Endodermal cell (in vitro differentiated cells): Measurements from ENCODE around the gene C14orf180. TPM values are rescaled to one million over a fixed set of nuclear protein-coding genes. Genes with fewer than 3 reads are reported as not detected.

Experiments
- DNase-seq: peaks from one replicate; pipeline ENCODE4 v3.0.0-alpha.2; 2017
- H3K27ac ChIP-seq: 2 replicates; pipeline ENCODE4 v1.5.1; 2013; ENCODE audit warnings: mild to moderate bottlenecking, low read depth, low read length, moderate library complexity
- H3K27me3 ChIP-seq: 2 replicates; pipeline ENCODE4 v1.6.1; 2013; ENCODE audit warnings: mild to moderate bottlenecking, low read length, moderate library complexity; ENCODE audit not compliant: insufficient read depth, control insufficient read depth, poor library complexity, severe bottlenecking
- H3K36me3 ChIP-seq: 2 replicates; pipeline ENCODE4 v1.7.0; 2013; ENCODE audit warnings: mild to moderate bottlenecking, low read length, moderate library complexity; ENCODE audit not compliant: control insufficient read depth, insufficient read depth
- H3K4me1 ChIP-seq: one replicate; pipeline ENCODE4 v1.7.0; 2013; ENCODE audit warnings: low read length; ENCODE audit not compliant: control insufficient read depth, insufficient read depth
- H3K4me3 ChIP-seq: 2 replicates; pipeline ENCODE4 v1.5.1; 2013; ENCODE audit warnings: mild to moderate bottlenecking, low read length, moderate library complexity
- H3K9ac ChIP-seq: 2 replicates; pipeline ENCODE4 v1.6.1; 2013; ENCODE audit warnings: mild to moderate bottlenecking, low read length, moderate library complexity; ENCODE audit not compliant: poor library complexity, severe bottlenecking; ENCODE audit errors: extremely low read depth
- H3K9me3 ChIP-seq: 2 replicates; pipeline ENCODE4 v1.6.1; 2013; ENCODE audit warnings: mild to moderate bottlenecking, low read length, moderate library complexity; ENCODE audit not compliant: control insufficient read depth
- H3K27ac Mint-ChIP-seq: 2 replicates; pipeline ENCODE4 v1.8.0; 2020; ENCODE audit warnings: mixed read lengths
- H3K27me3 Mint-ChIP-seq: 2 replicates; pipeline ENCODE4 v1.8.0; 2021; ENCODE audit warnings: mild to moderate bottlenecking, mixed read lengths; ENCODE audit not compliant: insufficient read depth
- H3K36me3 Mint-ChIP-seq: 2 replicates; pipeline ENCODE4 v1.8.0; 2020; ENCODE audit warnings: low read depth, mixed read lengths
- H3K4me1 Mint-ChIP-seq: 2 replicates; pipeline ENCODE4 v1.8.0; 2020; ENCODE audit warnings: mixed read lengths
- H3K4me3 Mint-ChIP-seq: 2 replicates; pipeline ENCODE4 v1.8.0; 2020; ENCODE audit warnings: mild to moderate bottlenecking, moderate library complexity, mixed read lengths
- H3K9me3 Mint-ChIP-seq: 2 replicates; pipeline ENCODE4 v1.8.0; 2020; ENCODE audit warnings: mild to moderate bottlenecking, mixed read lengths
- WGBS, 2 experiments: methylation state at CpG; one replicate each; pipeline versions ENCODE4 v1.1.5 to v1.1.7; 2013; ENCODE audit warnings: missing lambda C conversion rate in 2 of 2, mixed read lengths in 1 of 2; ENCODE audit not compliant: insufficient coverage in 1 of 2, insufficient read length in 1 of 2; 5-methylcytosine and 5-hydroxymethylcytosine counted together
- total RNA-seq, 2 donors: library from RNA; stranded (reverse); fragmentation: NEBNext Ultra II Directional in 1 of 2; extraction: Animal tissue kit (Norgen Biotek cat#: 25700) in 1 of 2; gene quantifications; 2 replicates in 1 of 2; 3 replicates in 1 of 2; pipeline ENCODE4 v1.2.1, GENCODE V29; 2021
- TF ChIP-seq, protein P1 (sequence below): fragments of 200-600 bp; sonication (generic); conservative IDR thresholded peaks from 2 replicates; pipeline ENCODE4 v1.5.0; 2021; ENCODE audit warnings: antibody characterized with exemption, mild to moderate bottlenecking

Gene C14orf180
- total RNA-seq, 2 donors from 2014 or later = not detected

DNA sequence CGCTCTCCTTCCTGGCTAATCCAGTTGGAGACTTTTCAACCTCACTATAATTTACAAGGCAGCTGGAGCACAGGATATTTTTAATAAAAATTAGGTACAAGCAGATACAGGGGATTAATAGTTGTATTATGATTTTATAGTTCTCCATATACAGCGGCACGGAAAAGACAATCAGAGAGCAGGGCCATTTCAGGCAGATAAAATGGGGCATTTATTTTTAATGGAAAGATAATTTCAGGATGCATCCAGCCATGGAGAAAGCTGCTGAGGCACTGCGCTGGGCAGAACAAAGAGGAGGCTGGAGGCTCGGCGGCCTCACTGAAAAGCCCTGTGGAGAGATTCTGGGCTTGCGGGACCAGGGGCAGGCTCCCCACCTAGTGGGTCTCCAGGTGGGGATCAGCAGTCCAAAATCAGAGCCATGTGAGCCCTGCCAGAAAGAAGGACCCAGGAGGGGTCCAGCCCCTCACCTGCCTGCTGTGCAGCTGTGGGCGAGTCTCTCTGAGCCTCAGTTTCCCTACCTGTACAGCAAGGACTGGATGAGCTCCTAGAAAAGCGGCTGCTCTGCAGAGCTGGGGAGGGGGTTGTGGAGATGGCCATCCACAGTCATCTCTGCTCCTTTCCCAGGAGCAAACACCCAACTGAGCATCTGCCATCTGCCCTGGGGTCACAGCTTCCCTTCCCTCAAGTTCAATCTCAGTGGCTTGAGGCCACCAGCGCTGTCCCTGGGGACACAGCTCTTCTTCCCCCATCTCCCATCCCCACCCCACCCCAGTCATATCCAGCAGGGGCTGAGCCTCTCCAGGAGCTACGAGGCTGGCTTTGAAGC lies 23.9 kb upstream of the C14orf180 start:
- H3K4me1 Mint-ChIP-seq = no peaks in the 10 kb centered on the region
- H3K36me3 Mint-ChIP-seq = no peaks in the 10 kb centered on the region
- H3K9me3 Mint-ChIP-seq = no peaks in the 10 kb centered on the region
- DNase-seq = peak; percentile 32
- H3K27me3 Mint-ChIP-seq = no peaks in the 10 kb centered on the region
- no peak overlapping the region for H3K27ac ChIP-seq
- H3K9ac ChIP-seq = no peak overlapping the region
- WGBS, 2 experiments = 93 to 94% methylated on average over 9 to 11 of the region's 11 CpGs
- no peak overlapping the region for H3K4me3 Mint-ChIP-seq
- no peaks in the 10 kb centered on the region for H3K4me1 ChIP-seq
- TF ChIP-seq, protein P1, sequence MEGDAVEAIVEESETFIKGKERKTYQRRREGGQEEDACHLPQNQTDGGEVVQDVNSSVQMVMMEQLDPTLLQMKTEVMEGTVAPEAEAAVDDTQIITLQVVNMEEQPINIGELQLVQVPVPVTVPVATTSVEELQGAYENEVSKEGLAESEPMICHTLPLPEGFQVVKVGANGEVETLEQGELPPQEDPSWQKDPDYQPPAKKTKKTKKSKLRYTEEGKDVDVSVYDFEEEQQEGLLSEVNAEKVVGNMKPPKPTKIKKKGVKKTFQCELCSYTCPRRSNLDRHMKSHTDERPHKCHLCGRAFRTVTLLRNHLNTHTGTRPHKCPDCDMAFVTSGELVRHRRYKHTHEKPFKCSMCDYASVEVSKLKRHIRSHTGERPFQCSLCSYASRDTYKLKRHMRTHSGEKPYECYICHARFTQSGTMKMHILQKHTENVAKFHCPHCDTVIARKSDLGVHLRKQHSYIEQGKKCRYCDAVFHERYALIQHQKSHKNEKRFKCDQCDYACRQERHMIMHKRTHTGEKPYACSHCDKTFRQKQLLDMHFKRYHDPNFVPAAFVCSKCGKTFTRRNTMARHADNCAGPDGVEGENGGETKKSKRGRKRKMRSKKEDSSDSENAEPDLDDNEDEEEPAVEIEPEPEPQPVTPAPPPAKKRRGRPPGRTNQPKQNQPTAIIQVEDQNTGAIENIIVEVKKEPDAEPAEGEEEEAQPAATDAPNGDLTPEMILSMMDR = no peak
- H3K4me3 ChIP-seq = no peak overlapping the region
- no peaks in the 10 kb centered on the region for H3K36me3 ChIP-seq
- no peak overlapping the region for H3K27ac Mint-ChIP-seq
- H3K9me3 ChIP-seq = no peaks in the 10 kb centered on the region
- H3K27me3 ChIP-seq = no peaks in the 10 kb centered on the region

DNA sequence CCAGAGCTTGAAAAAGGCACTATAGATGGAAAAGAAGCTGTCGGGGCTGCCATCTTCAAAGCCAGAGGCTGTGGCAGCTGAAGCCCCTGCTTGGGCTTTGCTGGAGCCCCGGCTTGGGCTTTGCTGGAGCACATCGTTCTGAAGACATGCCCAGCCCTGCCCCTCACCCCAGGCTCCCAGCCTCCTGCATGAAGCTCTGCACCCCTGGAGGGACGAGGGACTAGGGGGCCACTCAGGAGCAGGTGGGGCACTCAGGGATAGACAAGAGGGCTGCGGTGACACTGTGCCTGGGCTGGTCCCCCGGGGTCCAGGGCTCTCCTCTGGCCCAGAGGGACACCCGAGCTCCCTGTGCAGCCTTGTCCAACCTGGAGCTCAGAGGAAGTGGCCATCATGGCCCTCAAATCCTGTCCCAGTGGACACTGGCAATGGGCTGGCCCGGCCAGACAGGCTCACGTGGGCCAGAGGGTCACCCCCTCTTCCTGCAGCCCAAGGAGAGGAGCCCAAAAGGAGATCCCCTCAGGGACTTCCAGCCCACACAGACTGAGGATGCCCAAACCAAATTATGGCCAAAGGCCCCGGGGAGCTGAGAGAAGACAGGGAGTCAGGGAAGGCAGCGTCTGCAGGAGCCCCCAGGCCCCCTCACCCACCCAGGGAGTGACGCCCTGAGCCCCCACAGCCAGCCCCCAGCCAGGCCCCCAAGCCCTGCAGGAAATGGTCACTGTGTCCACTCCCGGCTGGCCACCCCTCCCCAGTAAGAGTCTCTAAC lies 23.1 kb upstream of the C14orf180 start:
- no peak for DNase-seq
- TF ChIP-seq, protein P1 = no peak
- Mint-ChIP-seq H3K4me3 (no peak overlapping the region), H3K4me1 (no peaks in the 10 kb centered on the region), H3K27me3 (no peaks in the 10 kb centered on the region), H3K27ac (no peak overlapping the region), H3K36me3 (no peaks in the 10 kb centered on the region), H3K9me3 (no peaks in the 10 kb centered on the region)
- Histone ChIP-seq H3K9ac (no peak overlapping the region), H3K27ac (no peak overlapping the region), H3K36me3 (no peaks in the 10 kb centered on the region), H3K9me3 (no peaks in the 10 kb centered on the region), H3K4me3 (no peak overlapping the region), H3K4me1 (no peaks in the 10 kb centered on the region), H3K27me3 (no peaks in the 10 kb centered on the region)
- WGBS, 2 experiments = 86 to 91% methylated on average over 6 to 12 of the region's 13 CpGs

DNA sequence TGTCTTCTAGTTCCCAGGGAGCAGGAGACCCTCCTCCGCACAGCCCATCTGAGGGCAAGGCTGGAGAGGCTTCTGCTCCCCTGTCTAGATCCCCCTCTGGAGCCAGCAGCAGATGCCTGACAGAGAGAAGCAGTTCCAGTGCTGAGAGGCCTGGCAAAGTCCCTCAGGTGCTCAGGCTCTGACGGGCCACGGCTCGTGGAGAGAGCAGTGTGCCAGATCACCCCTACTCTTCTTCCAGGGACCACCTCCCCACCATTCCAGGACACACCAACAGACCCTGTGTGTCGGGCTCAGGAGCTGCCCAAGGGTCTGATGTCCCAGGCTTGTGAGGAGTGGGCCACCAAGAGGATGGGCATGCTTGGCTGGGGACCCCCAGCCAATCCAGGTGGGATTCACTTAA lies 22.5 kb upstream of the C14orf180 start:
- no peaks in the 10 kb centered on the region for H3K4me1 Mint-ChIP-seq
- H3K27me3 Mint-ChIP-seq = no peaks in the 10 kb centered on the region
- TF ChIP-seq, protein P1 = no peak
- Histone ChIP-seq H3K36me3 (no peaks in the 10 kb centered on the region), H3K4me3 (no peak overlapping the region), H3K9me3 (no peaks in the 10 kb centered on the region), H3K9ac (no peak overlapping the region), H3K27me3 (no peaks in the 10 kb centered on the region), H3K27ac (no peak overlapping the region), H3K4me1 (no peaks in the 10 kb centered on the region)
- H3K4me3 Mint-ChIP-seq = no peak overlapping the region
- DNase-seq = peak; percentile 32
- no peak overlapping the region for H3K27ac Mint-ChIP-seq
- H3K9me3 Mint-ChIP-seq = no peaks in the 10 kb centered on the region
- 90 to 91% methylated on average over 2 to 5 of the region's 5 CpGs for WGBS, 2 experiments
- H3K36me3 Mint-ChIP-seq = no peaks in the 10 kb centered on the region
